Endodermal cell (in vitro differentiated cells): ENCODE measurements around the gene CPEB1. TPM values are rescaled to one million over a fixed set of nuclear protein-coding genes. Genes with fewer than 3 reads are reported as not detected.

Source experiments
- DNase-seq: peaks from one replicate; pipeline ENCODE4 v3.0.0-alpha.2; 2017
- H3K27ac ChIP-seq: 2 replicates; pipeline ENCODE4 v1.5.1; 2013; ENCODE audit warnings: mild to moderate bottlenecking, low read depth, low read length, moderate library complexity
- H3K27me3 ChIP-seq: 2 replicates; pipeline ENCODE4 v1.6.1; 2013; ENCODE audit warnings: mild to moderate bottlenecking, low read length, moderate library complexity; ENCODE audit not compliant: insufficient read depth, control insufficient read depth, poor library complexity, severe bottlenecking
- H3K36me3 ChIP-seq: 2 replicates; pipeline ENCODE4 v1.7.0; 2013; ENCODE audit warnings: mild to moderate bottlenecking, low read length, moderate library complexity; ENCODE audit not compliant: control insufficient read depth, insufficient read depth
- H3K4me1 ChIP-seq: one replicate; pipeline ENCODE4 v1.7.0; 2013; ENCODE audit warnings: low read length; ENCODE audit not compliant: control insufficient read depth, insufficient read depth
- H3K4me3 ChIP-seq: 2 replicates; pipeline ENCODE4 v1.5.1; 2013; ENCODE audit warnings: mild to moderate bottlenecking, low read length, moderate library complexity
- H3K9ac ChIP-seq: 2 replicates; pipeline ENCODE4 v1.6.1; 2013; ENCODE audit warnings: mild to moderate bottlenecking, low read length, moderate library complexity; ENCODE audit not compliant: poor library complexity, severe bottlenecking; ENCODE audit errors: extremely low read depth
- H3K9me3 ChIP-seq: 2 replicates; pipeline ENCODE4 v1.6.1; 2013; ENCODE audit warnings: mild to moderate bottlenecking, low read length, moderate library complexity; ENCODE audit not compliant: control insufficient read depth
- H3K27ac Mint-ChIP-seq: 2 replicates; pipeline ENCODE4 v1.8.0; 2020; ENCODE audit warnings: mixed read lengths
- H3K27me3 Mint-ChIP-seq: 2 replicates; pipeline ENCODE4 v1.8.0; 2021; ENCODE audit warnings: mild to moderate bottlenecking, mixed read lengths; ENCODE audit not compliant: insufficient read depth
- H3K36me3 Mint-ChIP-seq: 2 replicates; pipeline ENCODE4 v1.8.0; 2020; ENCODE audit warnings: low read depth, mixed read lengths
- H3K4me1 Mint-ChIP-seq: 2 replicates; pipeline ENCODE4 v1.8.0; 2020; ENCODE audit warnings: mixed read lengths
- H3K4me3 Mint-ChIP-seq: 2 replicates; pipeline ENCODE4 v1.8.0; 2020; ENCODE audit warnings: mild to moderate bottlenecking, moderate library complexity, mixed read lengths
- H3K9me3 Mint-ChIP-seq: 2 replicates; pipeline ENCODE4 v1.8.0; 2020; ENCODE audit warnings: mild to moderate bottlenecking, mixed read lengths
- CTCF ChIP-seq: fragments of 200-600 bp; sonication (generic); conservative IDR thresholded peaks from 2 replicates; pipeline ENCODE4 v1.5.0; 2021; ENCODE audit warnings: antibody characterized with exemption, mild to moderate bottlenecking
- WGBS, 2 experiments: methylation state at CpG; one replicate each; pipeline versions ENCODE4 v1.1.5 to v1.1.7; 2013; ENCODE audit warnings: missing lambda C conversion rate in 2 of 2, mixed read lengths in 1 of 2; ENCODE audit not compliant: insufficient coverage in 1 of 2, insufficient read length in 1 of 2; 5-methylcytosine and 5-hydroxymethylcytosine counted together
- total RNA-seq, 2 donors: library from RNA; stranded (reverse); fragmentation: NEBNext Ultra II Directional in 1 of 2; extraction: Animal tissue kit (Norgen Biotek cat#: 25700) in 1 of 2; gene quantifications; 2 replicates in 1 of 2; 3 replicates in 1 of 2; pipeline ENCODE4 v1.2.1, GENCODE V29; 2021

CPEB1 gene
- total RNA-seq, 2 donors from 2014 or later: 1.0 to 1.4 TPM

- H3K9me3 ChIP-seq: no peaks in the 10 kb centered on the region
- no peak for TF ChIP-seq CTCF
- H3K27me3 ChIP-seq: peaks cover 16% of the 10 kb centered on the region
- Mint-ChIP-seq H3K4me3 (no peak overlapping the region), H3K4me1 (no peaks in the 10 kb centered on the region), H3K9me3 (no peaks in the 10 kb centered on the region), H3K27me3 (peaks cover 15% of the 10 kb centered on the region), H3K27ac (no peak overlapping the region), H3K36me3 (peaks cover 2% of the 10 kb centered on the region)
- no peak overlapping the region for H3K9ac ChIP-seq
- no peaks in the 10 kb centered on the region for H3K4me1 ChIP-seq
- 14 to 15% methylated on average over 2 to 4 of the region's 4 CpGs for WGBS, 2 experiments
- no peak overlapping the region for H3K27ac ChIP-seq
- DNase-seq: peak; percentile 93
- no peak overlapping the region for H3K4me3 ChIP-seq
- no peaks in the 10 kb centered on the region for H3K36me3 ChIP-seq
Measured at GRCh38 chr15:82663186-82663600, 16.0 kb upstream of the CPEB1 start.

- Mint-ChIP-seq H3K27ac (no peak overlapping the region), H3K4me1 (no peaks in the 10 kb centered on the region), H3K9me3 (no peaks in the 10 kb centered on the region), H3K27me3 (peaks cover 15% of the 10 kb centered on the region), H3K36me3 (peaks cover 2% of the 10 kb centered on the region), H3K4me3 (no peak overlapping the region)
- H3K27ac ChIP-seq: no peak overlapping the region
- H3K4me1 ChIP-seq: no peaks in the 10 kb centered on the region
- peaks cover 16% of the 10 kb centered on the region for H3K27me3 ChIP-seq
- 83 to 90% methylated on average over 5 to 9 of the region's 9 CpGs for WGBS, 2 experiments
- no peak for DNase-seq
- no peaks in the 10 kb centered on the region for H3K9me3 ChIP-seq
- H3K4me3 ChIP-seq: no peak overlapping the region
- no peaks in the 10 kb centered on the region for H3K36me3 ChIP-seq
- H3K9ac ChIP-seq: no peak overlapping the region
- no peak for TF ChIP-seq CTCF
Measured at GRCh38 chr15:82662641-82663040, 15.5 kb upstream of the CPEB1 start.

GRCh38 chr15:82660378-82660777, 13.2 kb upstream of the CPEB1 start:
- Mint-ChIP-seq H3K27ac (no peak overlapping the region), H3K4me1 (no peaks in the 10 kb centered on the region), H3K9me3 (no peaks in the 10 kb centered on the region), H3K4me3 (no peak overlapping the region), H3K27me3 (peaks cover 18% of the 10 kb centered on the region), H3K36me3 (peaks cover 2% of the 10 kb centered on the region)
- H3K9me3 ChIP-seq: no peaks in the 10 kb centered on the region
- H3K4me1 ChIP-seq: no peaks in the 10 kb centered on the region
- no peak overlapping the region for H3K9ac ChIP-seq
- DNase-seq: peak; percentile 17
- 84 to 100% methylated on average over 1 of the region's 1 CpG for WGBS, 2 experiments
- H3K27ac ChIP-seq: no peak overlapping the region
- TF ChIP-seq CTCF: no peak
- peaks cover 16% of the 10 kb centered on the region for H3K27me3 ChIP-seq
- no peak overlapping the region for H3K4me3 ChIP-seq
- no peaks in the 10 kb centered on the region for H3K36me3 ChIP-seq
